Activated T-helper 1 cell treated with anti-CD3 and anti-CD28 coated beads, Interleukin-2, amount 50 U/mL, for 16 hours (primary cell): ENCODE results near the gene MMD.
"Not testable (repeated sequence)": the region's sequence is repeated elsewhere in the genome, so short reads cannot be mapped to it uniquely, and the experiment has no call there.

ENCODE experiments used
- DNase-seq, 2 donors: peaks; one replicate each; pipeline ENCODE4 v3.0.0-alpha.2; 2020; ENCODE audit warnings: low read depth in 1 of 2, low spot score in 1 of 2

Gene MMD

GRCh38 chr17:55423535-55423934 lies 1.9 kb upstream of the MMD start:
- no peak for DNase-seq

- DNase-seq: not testable (repeated sequence)
Observed at GRCh38 chr17:55422828-55423164, 1.2 kb upstream of the MMD start.

GRCh38 chr17:55420776-55421178 lies 858 bp downstream of the MMD start:
- DNase-seq: peak; percentile 10

GRCh38 chr17:55420067-55420775 lies 1.4 kb downstream of the MMD start:
- no peak for DNase-seq

- DNase-seq: no peak
Observed at GRCh38 chr17:55418369-55419268, 3.0 kb downstream of the MMD start.

- no peak for DNase-seq
Observed at GRCh38 chr17:55417411-55418268, 4.0 kb downstream of the MMD start.

- no peak for DNase-seq
Observed at GRCh38 chr17:55416470-55417052, 5.1 kb downstream of the MMD start.

- no peak for DNase-seq
Observed at GRCh38 chr17:55416000-55416399, 5.6 kb downstream of the MMD start.

- no peak for DNase-seq
Observed at GRCh38 chr17:55414983-55415382, 6.7 kb downstream of the MMD start.

GRCh38 chr17:55413825-55414489 lies 7.7 kb downstream of the MMD start:
- no peak for DNase-seq

GRCh38 chr17:55411463-55411855 lies 10.2 kb downstream of the MMD start:
- no peak for DNase-seq

- no peak for DNase-seq
Observed at GRCh38 chr17:55410722-55411462, 10.7 kb downstream of the MMD start.

- no peak for DNase-seq
Observed at GRCh38 chr17:55409030-55409800, 12.4 kb downstream of the MMD start.

- no peak for DNase-seq
Observed at GRCh38 chr17:55407641-55408566, 13.7 kb downstream of the MMD start.

GRCh38 chr17:55405600-55405999 lies 16.0 kb downstream of the MMD start:
- no peak for DNase-seq

- DNase-seq: not testable (repeated sequence)
Observed at GRCh38 chr17:55404197-55404596, 17.4 kb downstream of the MMD start.

- no peak for DNase-seq
Observed at GRCh38 chr17:55402374-55402773, 19.3 kb downstream of the MMD start.

- no peak for DNase-seq
Observed at GRCh38 chr17:55398689-55399088, 22.9 kb downstream of the MMD start.
